Ramos (cell line): ENCODE data around the gene EMC6.

Source experiments
- in situ Hi-C: fragments of 300-500 bp; cut with MboI; formaldehyde crosslinking; loops from one replicate; pipeline ENCODE4 v1.14.3; 2022; ENCODE audit warnings: low sequenced_read_pairs; ENCODE audit not compliant: unreplicated experiment

Gene EMC6

GRCh38 chr17:3668279-3669084, at the start of gene EMC6, which contains the start of gene TAX1BP3:
TSS of gene EMC6 (plus strand) at chr17:3668812. CDS start at chr17:3669147, 335 bp downstream.
TSS of gene TAX1BP3 (minus strand) at chr17:3668578. CDS start at chr17:3668526, 52 bp downstream.
- in situ Hi-C loops = no loop called here

GRCh38 chr17:3621146-3621720, 47.4 kb upstream of the EMC6 start:
- in situ Hi-C loops = no loop called here

DNA sequence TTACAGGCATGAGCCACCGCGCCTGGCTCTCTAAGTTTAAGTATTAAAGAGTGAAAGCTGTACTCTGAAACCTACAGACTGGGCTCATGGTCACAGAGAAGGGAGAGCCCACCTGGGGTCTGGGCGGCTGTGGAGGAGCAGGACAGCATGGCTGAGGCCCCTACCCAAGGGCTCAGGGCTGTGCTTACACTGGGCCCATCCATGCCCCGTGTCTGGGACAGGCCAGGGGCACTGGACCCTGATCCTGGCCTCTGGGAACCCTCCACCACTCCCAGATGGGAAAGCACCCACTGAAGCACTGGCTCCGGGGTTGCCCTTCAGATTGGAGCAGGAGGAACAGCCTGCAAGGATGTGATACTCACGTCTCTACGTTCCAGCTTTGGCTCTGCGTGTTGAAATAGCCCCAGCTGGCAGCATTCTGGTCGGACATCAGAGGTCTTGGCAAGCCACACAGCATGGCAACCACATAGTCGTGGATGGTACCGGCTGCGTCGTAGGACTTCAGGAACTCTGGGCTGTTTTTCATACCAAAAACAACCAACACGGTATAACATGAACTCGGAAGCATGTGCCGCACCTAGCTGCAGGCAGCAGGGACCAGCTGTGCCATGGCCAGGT, 45.5 kb upstream of the EMC6 start:
- in situ Hi-C loops = no loop called here

- in situ Hi-C loops = no loop called here
Measured at GRCh38 chr17:3626831-3627768, 41.5 kb upstream of the EMC6 start.

DNA sequence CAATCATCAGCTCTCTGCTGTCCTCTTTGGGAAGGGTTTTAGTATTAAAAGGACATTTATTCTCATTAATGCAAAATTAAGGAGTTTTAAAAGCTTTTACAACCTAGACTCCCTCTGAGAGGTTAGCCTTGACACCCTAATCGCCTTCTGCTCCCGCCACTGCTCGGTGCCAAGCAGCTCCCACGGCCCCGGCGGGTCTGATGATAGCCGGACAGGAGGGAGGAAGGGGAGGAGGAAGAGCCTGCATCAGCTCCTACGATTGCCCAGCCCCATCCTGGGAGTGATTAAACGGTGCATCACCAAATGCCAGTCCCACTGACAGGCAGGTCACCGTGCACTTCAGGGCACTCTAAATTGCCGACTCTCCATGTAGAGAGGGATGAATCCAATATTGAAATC, 40.8 kb upstream of the EMC6 start:
- in situ Hi-C loops = no loop called here

DNA sequence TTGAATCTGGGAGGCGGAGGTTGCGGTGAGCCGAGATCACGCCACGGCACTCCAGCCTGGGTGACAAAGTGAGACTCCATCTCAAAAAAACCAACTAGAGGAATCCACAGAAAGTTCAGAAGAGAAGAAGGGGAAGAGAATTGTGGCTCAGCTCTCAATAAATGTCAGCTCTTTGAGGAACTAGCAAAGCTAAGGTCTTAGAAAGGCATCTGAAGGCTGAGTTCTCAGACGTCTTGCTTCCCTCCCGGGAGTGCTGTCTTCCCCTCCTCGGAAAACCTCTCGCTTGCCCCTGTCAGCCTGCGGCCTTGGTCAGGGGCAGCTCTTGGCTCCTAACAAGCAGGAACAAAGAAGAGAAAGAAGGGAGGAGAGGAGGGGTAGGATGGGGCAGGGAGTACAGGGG, 37.8 kb upstream of the EMC6 start:
- in situ Hi-C loops = no loop called here

- in situ Hi-C loops = no loop called here
Measured at GRCh38 chr17:3632287-3632686, 36.3 kb upstream of the EMC6 start.

DNA sequence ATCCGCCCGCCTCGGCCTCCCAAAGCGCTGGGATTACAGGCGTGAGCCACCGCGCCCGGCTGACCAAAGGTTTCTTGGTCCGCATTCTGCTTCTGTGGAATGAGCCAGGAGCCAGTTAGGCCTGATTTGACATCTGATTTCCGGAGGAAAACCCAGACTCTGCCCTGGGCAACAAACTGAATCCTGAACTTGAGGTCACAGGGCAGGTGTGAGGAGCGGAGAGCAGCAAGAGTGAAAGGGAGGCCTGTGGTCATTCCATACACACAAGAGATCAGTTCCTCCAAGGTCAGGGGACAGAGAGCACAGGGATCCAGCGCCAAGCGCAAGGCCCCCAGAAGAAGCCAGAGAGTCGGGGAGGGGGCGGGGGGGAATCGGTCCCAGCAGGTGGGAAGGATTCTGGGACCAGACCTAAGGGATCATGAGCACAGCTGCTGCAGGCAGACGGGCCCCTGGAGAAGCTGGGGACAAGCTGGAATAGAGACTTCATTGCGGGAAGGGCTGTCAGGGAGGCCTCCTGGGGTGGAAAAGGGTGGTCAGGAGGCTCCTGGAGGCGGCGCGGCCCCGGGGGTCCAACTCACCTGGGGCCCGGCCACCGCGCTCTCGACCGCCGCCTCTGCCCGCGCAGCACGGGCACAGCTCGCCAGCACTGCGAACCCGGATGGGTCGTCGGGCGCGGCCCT, 33.0 kb upstream of the EMC6 start:
- in situ Hi-C loops = no loop called here

DNA sequence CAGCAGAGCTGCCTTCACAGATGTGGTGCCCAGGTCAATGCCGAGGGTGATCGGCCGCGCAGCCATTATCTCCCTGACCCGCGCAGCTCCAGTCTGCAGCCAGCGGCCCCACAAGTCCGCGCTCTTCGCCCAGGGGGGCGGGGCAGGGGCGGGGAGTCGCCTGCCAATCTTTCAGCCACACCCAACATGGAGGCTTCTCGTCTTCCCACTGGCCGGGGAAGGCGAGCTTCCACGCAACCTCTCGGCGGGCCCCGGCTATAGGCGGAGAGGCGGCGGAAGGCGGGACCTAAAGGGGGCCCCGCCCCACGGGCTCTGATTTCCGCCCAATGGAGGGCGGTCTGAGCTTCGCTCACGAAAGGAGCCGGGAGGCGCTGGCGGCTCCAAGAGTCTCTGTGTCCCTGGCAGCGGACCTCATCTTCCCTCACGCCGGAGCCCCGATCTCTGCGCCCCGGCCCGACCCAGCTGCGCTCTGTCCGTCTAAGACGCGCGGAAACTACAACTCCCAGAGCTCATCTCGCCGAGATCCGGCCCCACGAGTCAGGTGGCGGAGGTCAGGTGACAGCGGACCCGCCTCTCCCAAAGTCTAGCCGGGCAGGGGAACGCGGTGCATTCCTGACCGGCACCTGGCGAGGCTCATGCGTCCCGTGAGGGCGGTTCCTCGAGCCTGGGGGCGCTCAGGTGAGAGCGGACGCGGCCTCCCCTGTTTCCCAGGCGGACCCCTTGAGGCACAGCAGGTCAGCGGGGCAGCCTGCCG, 32.3 kb upstream of the EMC6 start, which contains the start of the genes CTNS and SHPK:
CTNS (plus strand) TSS at position 607 of the 754 bp plus-strand sequence. CDS start 3,447 bp downstream, outside the sequence.
SHPK (minus strand) TSS at position 97 of the 754 bp plus-strand sequence; CDS start at position 66, 31 bp downstream.
- in situ Hi-C loops = no loop called here

DNA sequence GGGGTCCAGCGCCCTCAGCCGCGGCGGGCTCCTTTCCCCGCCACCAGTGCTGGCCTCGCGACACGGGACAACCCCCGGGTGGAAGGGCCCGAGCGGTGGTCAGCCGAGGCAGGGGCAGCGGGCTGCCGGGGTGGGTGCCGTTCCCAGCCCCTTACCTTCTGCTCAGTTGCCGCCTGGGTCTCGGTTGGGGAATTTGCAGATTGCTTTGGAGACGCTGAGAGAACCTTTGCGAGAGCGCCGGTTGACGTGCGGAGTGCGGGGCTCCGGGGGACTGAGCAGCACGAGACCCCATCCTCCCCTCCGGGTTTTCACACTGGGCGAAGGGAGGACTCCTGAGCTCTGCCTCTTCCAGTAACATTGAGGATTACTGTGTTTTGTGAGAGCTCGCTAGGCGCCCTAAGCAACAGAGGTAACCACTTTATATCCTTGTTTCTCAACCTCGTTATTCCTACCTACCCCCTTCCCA, 31.7 kb upstream of the EMC6 start:
- in situ Hi-C loops = no loop called here

DNA sequence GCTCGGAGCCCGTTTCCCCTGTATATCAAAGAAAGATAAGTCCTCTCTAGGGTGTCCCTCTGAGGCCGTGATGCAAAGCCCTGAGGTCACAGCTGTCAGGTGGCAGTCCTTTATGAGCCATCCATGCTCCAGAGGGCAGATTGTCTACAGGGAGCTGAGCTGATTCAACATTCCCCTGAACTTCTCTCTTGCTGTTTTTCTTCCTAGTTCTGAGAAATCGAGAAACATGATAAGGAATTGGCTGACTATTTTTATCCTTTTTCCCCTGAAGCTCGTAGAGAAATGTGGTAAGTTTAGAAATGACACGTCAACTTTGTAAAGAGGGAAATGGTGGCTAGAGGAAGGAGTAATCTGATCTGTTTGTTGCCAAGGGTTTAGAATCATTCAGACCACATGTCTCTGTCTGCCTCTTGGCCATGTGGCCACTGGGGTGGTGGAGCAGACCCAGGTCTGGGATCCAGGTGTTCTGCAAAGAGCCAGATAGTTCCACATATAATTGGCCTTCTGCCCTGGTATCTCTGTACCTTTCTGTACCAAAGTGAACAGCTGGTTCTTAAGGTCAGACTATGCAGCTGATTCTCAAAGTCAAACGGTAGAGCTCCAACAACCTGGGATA, 28.5 kb upstream of the EMC6 start:
- in situ Hi-C loops = no loop called here

GRCh38 chr17:3641014-3641413, 27.6 kb upstream of the EMC6 start:
- in situ Hi-C loops = no loop called here

DNA sequence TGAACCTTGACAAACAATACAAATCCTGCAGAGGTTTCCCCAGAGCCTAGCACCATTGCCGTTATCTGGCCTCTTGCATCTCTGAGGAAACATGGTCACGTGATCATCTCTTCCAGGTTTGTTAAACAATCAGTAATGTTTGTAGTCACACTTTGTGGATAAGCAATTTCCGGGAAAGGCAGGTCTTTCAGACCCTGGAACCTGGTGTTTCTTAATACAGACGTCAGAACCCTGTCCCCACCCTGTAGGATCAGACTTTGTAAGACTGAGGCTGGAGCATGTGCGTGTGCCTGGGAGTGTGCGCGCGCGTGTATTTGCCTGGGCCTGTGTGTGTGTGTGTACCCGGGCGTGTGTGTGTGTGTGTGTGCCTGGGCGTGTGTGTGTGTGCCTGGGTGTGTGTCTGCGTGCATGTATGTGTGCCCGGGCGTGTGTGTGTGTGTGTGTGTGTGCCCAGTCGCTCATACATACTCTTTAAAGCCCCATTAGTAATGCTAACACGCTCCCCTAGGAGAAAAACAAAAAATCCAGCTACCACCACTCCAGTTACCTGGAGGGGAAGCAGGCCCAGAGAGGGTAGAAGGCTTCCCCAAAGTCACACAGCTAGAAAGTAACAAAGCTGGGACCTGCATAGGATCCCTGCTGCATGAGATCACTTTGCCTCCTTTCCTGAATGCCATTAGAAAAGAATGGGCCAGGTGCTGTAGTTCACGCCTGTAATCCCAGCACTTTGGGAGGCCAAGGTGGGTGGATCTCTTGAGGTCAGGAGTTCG, 26.7 kb upstream of the EMC6 start:
- in situ Hi-C loops = no loop called here

GRCh38 chr17:3643889-3644349, 24.7 kb upstream of the EMC6 start:
- in situ Hi-C loops = no loop called here

- in situ Hi-C loops = no loop called here
Measured at GRCh38 chr17:3645310-3645709, 23.3 kb upstream of the EMC6 start.

GRCh38 chr17:3647251-3647650, 21.4 kb upstream of the EMC6 start:
- in situ Hi-C loops = no loop called here

- in situ Hi-C loops = no loop called here
Measured at GRCh38 chr17:3647769-3648555, 20.6 kb upstream of the EMC6 start.
